Stimulated activated CD4-positive, alpha-beta T cell treated with anti-CD3 and anti-CD28 coated beads, Interleukin-4, amount 100 ng/mL, for 1 hour (primary cell): ENCODE data around the gene ARID1B.

Source experiments
- DNase-seq: peaks from one replicate; pipeline ENCODE4 v3.0.0-alpha.2; 2020

Gene ARID1B

GRCh38 chr6:156774863-156775405 lies 2.2 kb upstream of the ARID1B start:
- no peak for DNase-seq

- no peak for DNase-seq
These were observed 1.5 kb upstream of the ARID1B start for GRCh38 chr6:156775717-156776116.

GRCh38 chr6:156776470-156776839 lies 723 bp upstream of the ARID1B start:
- no peak for DNase-seq

- peak; percentile 66 for DNase-seq
These were observed 637 bp downstream of the ARID1B start for GRCh38 chr6:156777577-156778453.

- DNase-seq: peak; percentile 63
These were observed 1.5 kb downstream of the ARID1B start for GRCh38 chr6:156778454-156779205.

- DNase-seq: peak; percentile 63
These were observed 2.3 kb downstream of the ARID1B start for GRCh38 chr6:156779206-156780094.

GRCh38 chr6:156780102-156780641 lies 3.0 kb downstream of the ARID1B start:
- DNase-seq: no peak

GRCh38 chr6:156780962-156781853 lies 4.0 kb downstream of the ARID1B start:
- no peak for DNase-seq

- no peak for DNase-seq
These were observed 4.9 kb downstream of the ARID1B start for GRCh38 chr6:156781861-156782631.

- DNase-seq: no peak
These were observed 5.6 kb downstream of the ARID1B start for GRCh38 chr6:156782691-156783320.

- DNase-seq: no peak
These were observed 6.8 kb downstream of the ARID1B start for GRCh38 chr6:156783958-156784357.

- no peak for DNase-seq
These were observed 9.5 kb downstream of the ARID1B start for GRCh38 chr6:156786652-156787051.

- no peak for DNase-seq
These were observed 10.7 kb downstream of the ARID1B start for GRCh38 chr6:156787569-156788492.

- no peak for DNase-seq
These were observed 12.1 kb downstream of the ARID1B start for GRCh38 chr6:156789081-156789943.

GRCh38 chr6:156790711-156791319 lies 13.6 kb downstream of the ARID1B start:
- DNase-seq: no peak

- no peak for DNase-seq
These were observed 14.2 kb downstream of the ARID1B start for GRCh38 chr6:156791320-156791850.

GRCh38 chr6:156793200-156793599 lies 16.0 kb downstream of the ARID1B start:
- no peak for DNase-seq
